Stimulated activated CD8-positive, alpha-beta memory T cell treated with anti-CD3 and anti-CD28 coated beads, Interleukin-4, amount 100 ng/mL, for 24 hours (primary cell): ENCODE results near the gene ZW10.
"Not testable (repeated sequence)": the region's sequence is repeated elsewhere in the genome, so short reads cannot be mapped to it uniquely, and the experiment has no call there.

Experiments used
- DNase-seq: peaks from one replicate; pipeline ENCODE4 v3.0.0-alpha.2; 2020; ENCODE audit warnings: low read depth

The ZW10 gene, protein sequence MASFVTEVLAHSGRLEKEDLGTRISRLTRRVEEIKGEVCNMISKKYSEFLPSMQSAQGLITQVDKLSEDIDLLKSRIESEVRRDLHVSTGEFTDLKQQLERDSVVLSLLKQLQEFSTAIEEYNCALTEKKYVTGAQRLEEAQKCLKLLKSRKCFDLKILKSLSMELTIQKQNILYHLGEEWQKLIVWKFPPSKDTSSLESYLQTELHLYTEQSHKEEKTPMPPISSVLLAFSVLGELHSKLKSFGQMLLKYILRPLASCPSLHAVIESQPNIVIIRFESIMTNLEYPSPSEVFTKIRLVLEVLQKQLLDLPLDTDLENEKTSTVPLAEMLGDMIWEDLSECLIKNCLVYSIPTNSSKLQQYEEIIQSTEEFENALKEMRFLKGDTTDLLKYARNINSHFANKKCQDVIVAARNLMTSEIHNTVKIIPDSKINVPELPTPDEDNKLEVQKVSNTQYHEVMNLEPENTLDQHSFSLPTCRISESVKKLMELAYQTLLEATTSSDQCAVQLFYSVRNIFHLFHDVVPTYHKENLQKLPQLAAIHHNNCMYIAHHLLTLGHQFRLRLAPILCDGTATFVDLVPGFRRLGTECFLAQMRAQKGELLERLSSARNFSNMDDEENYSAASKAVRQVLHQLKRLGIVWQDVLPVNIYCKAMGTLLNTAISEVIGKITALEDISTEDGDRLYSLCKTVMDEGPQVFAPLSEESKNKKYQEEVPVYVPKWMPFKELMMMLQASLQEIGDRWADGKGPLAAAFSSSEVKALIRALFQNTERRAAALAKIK

DNA sequence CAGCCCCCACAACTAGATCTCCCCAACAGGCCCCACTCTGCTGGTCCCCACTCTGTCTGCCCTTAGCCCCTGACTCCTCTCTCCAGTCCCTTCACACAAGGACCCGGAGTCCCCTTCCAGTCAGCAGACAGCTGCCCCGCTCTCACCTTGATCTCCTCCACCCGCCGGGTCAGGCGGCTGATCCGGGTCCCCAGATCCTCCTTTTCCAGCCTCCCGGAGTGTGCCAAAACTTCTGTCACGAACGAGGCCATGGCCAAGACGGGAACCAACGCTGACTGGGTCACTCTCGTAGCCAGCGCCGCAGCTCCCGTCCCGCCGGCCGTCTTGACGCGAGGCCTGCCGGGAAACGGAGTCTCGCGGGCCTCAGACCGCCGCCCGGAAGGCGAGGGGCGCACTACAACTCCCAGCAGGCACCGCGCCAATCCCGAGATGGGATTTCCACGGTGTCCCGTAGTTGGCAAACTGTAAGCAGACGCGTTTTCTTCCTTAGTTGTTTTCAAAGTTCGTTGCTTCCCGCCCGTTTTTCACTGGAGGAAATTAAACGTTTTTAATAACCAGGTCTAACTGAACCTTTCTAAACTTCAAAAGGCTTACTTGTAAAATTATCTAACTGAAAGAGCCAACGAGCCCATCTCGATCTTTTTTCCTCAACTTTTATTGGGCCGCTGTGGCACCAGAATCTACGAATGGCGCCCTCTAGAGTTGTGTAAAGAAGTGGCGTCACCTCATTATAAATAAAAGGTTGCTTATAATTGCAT, at the start of gene ZW10:
Gene ZW10, minus strand, starts transcription at position 277 of the 758 bp plus-strand sequence. Its CDS starts 26 bp downstream, at position 251.
- DNase-seq: peak; percentile 90

DNA sequence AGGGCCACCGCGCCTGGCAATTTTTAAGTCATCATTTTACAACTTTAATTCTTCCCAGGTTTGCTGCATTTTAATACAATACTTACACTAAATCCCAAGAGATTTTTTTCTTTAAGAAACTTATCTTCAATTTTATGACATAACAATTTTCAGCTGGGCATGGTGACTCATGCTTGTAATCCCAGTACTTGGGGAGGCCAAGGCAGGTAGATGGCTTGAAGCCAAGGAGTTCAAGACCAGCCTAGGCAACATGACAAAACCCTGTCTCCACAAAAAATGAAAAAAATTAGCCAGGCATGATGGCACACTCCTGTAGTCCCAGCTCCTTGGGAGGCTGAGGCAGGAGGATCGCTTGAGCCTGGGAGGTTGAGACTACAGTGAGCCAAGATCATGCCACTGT, 44.9 kb upstream of the ZW10 start:
- no peak for DNase-seq

DNA sequence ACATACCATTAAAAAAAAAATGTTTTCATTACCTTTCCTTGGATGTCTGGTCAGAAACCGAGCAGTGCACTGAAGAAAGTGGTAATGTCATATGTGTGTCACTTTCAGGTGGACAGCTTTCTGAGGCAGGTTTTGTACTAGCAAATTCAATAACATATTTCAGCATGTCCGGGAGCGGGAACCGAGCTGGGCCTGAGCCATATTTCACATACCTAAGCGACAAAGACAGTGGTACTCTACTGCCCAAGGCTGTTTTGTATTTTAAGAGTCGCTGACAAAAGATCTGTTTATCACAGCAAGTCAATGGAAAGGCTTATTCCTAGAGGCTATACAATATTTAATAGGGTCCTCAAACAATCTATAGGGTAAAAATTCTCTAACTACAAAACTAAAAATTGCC, 44.1 kb upstream of the ZW10 start:
- DNase-seq: no peak

DNA sequence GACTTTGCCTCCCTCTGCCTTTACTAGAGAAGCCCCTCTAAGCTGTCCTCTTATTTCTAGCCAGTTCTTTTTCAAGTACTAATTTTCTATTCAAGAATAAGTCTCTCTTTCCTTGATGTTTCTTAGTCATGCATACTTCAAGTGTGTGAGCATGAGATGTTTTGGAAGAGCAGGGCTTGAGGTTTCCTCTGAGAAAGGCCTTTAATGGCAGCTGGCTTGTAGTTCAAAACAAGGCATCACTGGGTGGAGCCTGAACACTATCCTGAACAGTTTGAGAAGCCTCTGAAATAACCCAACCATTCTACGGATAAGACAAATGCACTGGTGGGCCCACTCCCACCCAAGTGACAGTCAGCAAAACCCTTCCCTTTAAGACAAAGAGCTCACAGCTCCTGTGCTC, 43.7 kb upstream of the ZW10 start:
- no peak for DNase-seq

DNA sequence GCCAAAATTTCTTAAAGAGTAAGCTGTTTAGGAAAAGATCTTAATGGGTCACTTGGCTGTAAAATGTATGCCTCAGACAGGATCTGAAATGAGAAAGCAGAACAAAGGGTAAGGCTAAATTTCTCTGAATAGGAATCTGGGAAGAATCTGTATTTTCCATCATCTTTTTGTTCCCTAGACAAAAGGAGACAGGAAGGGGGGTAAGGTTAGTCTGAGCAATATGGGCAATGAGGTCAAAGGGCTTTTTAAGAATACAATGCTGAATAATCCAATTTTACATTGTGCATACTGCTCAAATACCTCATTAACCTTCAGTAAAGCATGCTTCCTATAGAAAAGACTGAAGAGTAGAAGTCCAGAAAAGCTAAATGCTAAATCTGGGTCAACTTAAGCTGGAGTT, 40.7 kb upstream of the ZW10 start:
- DNase-seq: no peak

DNA sequence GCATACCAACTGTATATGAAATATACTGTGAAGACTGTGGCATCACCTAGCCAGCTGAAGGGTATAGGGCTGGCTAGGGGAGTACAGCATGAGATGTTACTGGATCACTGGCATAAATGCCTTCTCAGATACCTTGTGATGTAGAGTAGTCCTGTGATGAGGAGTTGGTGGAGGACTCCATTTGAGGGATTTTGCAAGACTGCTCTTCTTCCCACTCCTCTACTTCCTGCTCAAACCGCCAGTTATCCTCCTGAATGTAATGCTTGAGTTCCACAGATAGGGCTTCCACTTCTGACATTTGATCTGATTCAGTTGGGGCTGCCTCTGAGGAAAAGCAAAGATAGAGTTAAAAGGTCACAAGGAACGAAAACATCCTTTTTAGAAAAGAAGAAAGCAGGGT, 35.4 kb upstream of the ZW10 start:
- DNase-seq: no peak

DNA sequence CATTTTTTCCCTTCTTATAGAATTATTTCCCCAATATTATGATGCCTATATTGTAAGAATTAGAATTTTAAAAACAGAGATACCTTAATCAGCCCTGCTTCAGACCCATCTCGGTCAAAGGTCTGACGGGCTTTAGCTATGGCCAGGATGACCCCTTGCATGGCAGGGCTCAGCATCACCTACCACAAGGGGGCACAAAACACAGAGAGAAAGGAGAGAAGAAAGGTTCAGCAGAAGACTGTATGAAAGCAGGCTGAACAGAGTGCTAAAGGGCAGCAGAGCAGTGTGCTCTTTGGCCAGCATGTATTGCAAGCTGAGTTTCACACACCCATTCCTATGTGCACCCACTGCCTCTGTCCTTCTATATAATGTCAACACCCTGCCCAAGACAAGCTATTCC, 32.9 kb upstream of the ZW10 start:
- DNase-seq: no peak

DNA sequence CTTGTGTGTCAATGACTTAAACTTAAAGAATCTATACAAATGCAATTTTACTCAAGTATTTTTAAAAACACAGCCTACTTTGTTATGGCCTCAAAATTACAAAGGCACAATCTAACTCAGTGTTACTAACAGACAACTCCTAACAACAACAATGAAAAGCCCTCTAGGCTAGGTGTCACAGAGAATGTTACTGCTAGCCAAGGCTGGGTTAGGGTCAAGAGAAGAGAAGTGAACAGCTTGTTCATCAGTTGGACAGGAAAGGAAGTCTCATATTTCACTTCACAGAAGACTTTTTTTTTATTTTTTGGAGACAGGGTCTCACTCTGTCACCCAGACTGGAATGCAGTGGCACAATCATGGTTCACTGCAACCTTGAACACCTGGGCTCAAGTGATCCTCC, 32.1 kb upstream of the ZW10 start:
- no peak for DNase-seq

DNA sequence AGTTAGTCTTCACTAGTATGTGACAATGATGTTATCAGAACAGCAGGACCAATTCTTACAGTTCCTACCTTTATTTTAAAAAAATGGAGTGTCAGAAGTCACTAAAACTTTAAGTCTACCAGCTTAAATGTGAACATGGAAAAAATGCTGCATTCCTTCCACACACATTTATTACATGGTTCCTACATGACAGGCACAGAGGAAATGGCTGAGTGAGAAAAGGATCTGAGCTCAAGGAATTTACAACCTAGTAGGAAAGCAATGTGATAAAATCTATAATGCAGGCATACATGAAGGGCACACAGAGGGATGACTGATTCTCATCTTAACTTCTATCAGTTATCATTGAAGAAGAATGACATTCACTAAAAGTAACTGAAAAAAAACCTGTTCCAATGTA, 29.1 kb upstream of the ZW10 start:
- DNase-seq: no peak

DNA sequence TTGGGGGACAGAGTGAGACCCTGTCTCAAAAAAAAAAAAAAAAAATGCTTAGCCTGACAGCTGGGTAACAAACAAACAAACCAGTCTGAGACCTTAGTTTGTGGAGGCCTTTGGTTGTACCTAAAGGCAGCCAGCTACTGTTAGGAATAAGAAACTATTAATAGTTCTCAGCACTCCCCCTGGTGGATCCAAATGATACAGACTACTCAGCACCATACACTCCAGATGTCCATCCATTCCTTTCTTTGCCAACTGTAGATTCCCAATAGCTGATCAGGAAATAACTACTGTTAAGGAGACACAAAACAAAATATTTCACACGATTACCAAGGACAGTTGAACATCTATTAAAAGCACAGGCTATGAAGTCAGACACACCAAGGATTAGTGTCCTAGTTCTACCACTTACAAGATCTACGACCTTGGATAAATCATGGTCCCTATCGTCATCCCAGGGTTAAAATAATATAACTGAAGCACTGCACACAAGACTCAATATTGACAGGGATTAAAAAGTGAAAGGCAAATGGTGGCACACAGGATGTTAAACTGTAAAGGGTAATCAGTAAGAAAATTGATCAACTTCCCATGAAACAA, 23.3 kb upstream of the ZW10 start:
- DNase-seq: no peak

DNA sequence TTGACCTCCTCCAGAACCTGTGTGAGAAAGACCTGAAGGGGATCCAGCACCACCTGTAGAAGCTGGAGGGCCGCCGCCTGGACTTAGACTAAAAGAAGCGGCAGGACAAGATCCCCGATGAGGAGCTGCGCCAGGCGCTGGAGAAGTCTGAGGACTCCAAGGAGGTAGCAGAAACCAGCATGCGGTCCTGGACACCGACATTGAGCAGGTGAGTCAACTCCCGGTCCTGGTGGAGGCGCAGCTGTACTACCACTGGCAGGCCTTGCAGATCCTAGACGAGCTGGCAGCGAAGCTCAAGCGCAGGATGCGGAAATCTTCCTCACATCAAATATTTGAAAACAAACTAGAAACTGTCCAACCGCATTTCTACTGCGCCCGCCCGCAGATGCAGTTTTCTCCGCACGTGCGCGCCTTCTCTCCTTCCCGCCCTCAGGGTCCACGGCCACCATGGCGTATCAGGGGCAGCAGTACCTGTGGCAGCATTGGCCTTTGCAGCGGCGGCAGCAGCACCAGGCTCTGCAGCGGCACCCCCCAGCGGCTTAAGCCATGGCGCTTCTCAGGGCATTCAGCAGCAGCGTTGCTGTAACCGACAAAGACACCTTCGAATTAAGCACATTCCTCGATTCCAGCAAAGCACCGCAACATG, 16.3 kb upstream of the ZW10 start:
- no peak for DNase-seq

DNA sequence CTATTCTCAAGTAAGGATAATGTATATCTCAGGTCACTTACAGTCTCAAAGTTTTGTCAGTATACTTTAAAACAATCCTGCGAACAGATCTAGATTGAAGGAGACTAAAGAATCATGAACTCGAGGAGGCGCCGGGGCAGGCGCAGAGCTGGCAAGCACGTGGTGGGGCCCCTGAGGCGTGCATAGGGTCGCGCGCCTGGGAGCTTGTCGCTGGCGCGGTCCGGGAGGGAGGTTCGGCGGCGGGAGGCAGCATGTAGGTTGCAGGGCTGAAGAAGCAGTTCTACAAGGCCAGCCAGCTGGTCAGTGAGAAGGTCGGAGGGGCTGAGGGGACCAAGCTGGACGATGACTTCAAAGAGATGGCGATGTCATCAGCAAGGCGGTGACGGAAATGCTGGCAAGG, 15.5 kb upstream of the ZW10 start:
- DNase-seq: not testable (repeated sequence)

DNA sequence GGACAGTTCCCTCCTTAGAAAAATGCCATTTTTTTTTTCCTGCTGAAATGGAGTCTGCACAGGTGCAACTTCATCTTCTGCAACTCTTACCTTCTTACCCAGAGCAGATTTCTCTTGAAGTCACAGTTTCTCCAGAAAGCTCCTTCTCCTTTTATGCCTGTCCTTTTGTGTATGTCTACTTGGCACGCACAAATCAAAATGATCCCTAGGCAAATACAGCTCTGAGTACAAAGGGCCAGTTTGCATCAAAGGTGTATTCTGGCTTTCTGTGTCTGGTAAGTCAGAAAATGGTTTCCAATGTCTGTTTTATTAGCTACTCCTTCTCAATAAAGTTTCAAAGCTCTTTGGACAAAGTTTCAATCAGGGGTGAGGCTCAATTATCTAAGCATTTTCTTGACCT, 8.6 kb upstream of the ZW10 start:
- DNase-seq: no peak

DNA sequence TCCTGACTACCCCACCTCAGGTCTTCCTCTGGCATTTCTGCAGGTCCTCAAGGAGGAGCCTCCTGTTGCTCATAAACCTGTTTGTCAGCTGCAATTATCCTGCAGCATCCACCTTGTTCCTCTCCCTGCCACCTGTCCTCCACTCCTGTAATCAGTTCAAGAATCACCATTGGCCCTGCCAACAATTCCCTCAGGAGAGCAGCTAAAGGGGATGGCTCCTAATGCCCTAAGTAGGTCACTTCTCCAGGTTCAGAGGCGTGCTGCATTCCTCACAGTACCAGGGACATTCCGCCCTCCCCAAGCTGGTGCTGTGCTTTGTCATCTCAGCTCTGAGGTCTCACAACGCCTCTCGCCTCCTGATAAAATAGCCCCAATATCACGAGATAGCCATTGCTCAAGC, 8.2 kb upstream of the ZW10 start:
- DNase-seq: no peak

DNA sequence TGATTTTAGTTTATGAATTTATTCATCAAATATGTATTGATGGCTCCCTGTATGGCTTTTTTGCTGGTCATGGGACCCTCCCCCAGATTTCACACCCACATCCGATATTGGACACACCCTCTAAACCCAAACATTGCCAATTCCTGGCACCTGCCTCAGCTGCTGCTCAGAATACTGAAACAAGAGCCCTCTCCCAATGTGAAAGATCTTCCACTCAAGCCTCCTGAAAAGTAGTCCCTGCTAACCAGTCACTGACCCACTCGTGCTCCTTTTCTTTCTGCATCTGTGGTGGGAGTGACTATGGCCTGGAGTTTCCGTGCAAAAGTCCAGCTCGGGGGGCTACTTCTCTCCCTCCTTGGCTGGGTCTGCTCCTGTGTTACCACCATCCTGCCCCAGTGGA, 6.0 kb upstream of the ZW10 start, which contains the start of gene CLDN25:
Gene CLDN25, plus strand, starts transcription at position 301 of the 400 bp plus-strand sequence. Its CDS starts 0 bp downstream, at position 301.
- no peak for DNase-seq

DNA sequence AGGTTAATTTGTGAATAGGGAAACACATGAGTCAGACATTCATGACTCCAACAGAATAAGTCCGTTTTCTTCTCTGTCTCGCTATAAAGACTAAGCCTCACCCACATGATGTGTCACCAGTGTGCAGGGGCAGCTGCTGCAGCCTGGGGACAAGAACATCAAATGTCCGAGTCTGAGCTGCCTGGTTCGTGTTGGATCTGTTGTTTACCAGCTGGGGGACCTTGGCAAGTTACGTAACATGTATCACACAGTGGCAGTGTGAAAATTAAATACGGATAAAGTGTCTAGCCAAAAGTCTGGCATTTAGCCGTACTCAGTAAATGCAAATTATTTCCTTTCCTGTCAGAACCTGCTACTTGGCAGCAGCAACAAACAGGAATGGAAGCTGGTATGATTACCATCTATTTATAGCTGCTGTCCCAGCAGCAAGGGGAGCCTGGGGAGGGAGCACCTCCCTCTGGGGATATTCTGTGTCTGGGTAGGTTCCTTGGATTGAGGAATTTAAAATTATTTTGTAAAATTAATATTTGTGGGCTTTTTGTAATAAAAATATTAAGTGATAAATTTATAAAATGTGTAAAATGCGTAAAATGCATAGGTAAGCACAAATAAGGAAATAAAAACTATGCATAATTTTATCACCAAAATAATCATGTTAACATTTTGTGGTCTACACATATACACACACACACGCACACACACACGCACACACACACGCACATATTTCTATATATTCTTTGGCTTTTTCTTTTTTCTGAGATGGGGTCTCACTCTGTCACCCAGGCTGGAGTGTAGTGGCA, 4.8 kb upstream of the ZW10 start:
- no peak for DNase-seq

DNA sequence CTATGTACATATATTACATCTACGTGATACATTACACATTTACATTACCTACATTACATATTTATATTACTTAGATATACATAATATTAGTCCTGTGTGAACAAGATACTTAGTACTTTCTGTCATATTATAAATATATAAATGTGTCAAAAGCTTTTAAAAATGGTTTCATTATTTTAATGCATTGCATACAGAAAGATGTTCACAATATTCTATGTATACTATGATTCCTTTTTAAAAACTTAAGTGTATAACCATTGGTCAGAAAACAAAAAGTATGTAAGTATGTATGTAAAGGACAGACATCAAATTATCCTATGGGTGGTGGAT, 647 bp upstream of the ZW10 start:
- DNase-seq: no peak

DNA sequence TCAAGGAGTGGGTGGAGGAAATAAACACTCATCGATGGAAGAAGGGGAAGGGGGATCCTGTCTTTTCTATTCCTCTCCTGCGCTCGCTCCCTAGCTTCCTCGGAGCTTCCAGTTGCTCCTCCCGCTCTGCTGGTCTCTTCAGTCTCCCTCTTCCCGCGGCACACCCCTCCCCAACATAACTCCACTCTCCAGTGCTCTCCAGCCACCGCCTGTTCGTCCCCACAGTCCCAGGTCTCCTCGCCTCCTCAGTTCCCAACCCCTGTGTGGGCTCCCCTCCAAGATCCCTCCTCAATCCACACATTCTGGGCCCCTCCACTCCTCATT, 438 bp downstream of the ZW10 start:
- DNase-seq: no peak

DNA sequence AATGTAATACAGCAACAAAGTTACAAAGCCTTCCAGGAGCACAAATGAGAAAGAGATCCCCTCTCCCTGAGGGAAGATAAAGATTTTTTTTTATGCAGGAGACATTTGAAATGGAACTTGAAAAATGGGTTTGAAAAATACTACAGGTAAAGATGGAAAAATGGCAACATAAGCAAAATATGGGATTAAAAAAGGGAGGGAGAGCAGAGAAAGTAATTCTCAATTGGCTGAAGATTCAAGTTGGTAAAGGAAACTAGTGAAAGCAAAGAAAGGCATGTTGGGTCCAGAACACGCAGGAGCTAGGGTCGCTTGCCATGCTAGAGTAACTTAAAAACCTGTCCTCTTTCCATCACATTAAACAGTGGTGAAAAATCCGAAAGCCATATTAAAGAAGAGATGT, 1.5 kb downstream of the ZW10 start:
- DNase-seq: no peak

DNA sequence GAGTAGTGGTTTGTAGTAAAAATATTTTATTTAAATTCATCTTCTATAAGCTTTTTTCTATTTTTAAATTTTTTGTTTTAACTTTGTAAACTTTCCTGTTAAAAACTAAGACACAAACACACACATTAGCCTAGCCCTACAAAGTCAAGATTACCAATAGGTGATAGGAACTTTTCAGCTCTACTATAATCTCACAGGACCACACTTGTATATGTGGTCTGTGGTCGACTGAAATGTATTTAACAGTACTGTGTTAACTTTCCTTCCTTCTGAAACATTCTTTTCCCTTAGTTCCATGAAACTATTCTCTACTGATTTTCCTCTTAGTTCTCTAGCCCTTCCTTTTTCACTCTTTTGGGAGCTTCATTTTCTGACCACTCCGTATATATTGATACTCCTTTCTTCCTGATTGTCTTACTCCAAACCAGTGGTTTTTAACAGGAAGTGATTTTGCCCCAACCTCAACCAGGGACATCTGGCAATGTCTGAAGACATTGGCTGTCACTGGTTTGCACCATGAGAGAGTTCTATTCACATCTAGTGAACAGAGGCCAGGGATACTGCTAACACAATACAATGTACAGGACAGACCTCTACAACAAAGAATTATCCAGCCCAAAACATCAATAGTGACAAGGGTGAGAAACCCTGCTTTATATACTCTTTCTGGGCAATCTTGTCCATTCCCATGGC, 8.8 kb downstream of the ZW10 start:
- no peak for DNase-seq

DNA sequence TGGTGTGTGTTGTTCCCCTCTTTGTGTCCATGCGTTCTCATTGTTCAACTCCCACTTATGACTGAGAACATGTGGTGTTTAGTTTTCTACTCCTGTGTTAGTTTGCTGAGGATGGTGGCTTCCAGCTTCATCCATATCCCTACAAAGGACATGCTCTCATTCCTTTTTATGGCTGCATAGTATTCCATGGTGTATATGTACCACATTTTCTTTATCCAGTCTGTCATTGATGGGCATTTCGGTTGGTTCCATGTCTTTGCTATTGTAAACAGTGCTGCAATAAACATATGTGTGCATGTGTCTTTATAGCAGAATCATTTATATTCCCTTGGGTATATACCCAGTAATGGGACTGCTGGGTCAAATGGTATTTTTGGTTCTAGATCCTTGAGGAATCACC, 10.5 kb downstream of the ZW10 start:
- not testable (repeated sequence) for DNase-seq
